Activated CD8-positive, alpha-beta memory T cell treated with anti-CD3 and anti-CD28 coated beads, Interleukin-2, amount 50 U/mL, for 1 hour (primary cell): ENCODE data around the gene TXNDC16.
"Not testable (repeated sequence)": the region's sequence is repeated elsewhere in the genome, so short reads cannot be mapped to it uniquely, and the experiment has no call there.

Experiments
- DNase-seq: peaks from one replicate; pipeline ENCODE4 v3.0.0-alpha.2; 2020; ENCODE audit errors: extremely low read depth

The TXNDC16 gene, protein sequence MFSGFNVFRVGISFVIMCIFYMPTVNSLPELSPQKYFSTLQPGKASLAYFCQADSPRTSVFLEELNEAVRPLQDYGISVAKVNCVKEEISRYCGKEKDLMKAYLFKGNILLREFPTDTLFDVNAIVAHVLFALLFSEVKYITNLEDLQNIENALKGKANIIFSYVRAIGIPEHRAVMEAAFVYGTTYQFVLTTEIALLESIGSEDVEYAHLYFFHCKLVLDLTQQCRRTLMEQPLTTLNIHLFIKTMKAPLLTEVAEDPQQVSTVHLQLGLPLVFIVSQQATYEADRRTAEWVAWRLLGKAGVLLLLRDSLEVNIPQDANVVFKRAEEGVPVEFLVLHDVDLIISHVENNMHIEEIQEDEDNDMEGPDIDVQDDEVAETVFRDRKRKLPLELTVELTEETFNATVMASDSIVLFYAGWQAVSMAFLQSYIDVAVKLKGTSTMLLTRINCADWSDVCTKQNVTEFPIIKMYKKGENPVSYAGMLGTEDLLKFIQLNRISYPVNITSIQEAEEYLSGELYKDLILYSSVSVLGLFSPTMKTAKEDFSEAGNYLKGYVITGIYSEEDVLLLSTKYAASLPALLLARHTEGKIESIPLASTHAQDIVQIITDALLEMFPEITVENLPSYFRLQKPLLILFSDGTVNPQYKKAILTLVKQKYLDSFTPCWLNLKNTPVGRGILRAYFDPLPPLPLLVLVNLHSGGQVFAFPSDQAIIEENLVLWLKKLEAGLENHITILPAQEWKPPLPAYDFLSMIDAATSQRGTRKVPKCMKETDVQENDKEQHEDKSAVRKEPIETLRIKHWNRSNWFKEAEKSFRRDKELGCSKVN

GRCh38 chr14:52552063-52552988, at the start of gene TXNDC16, which contains the start of gene GPR137C:
Gene TXNDC16 (minus strand): TSS chr14:52552505. CDS start chr14:52543557, 8,948 bp downstream.
Gene GPR137C (plus strand): TSS chr14:52552836. CDS start chr14:52553148, 312 bp downstream.
- peak; percentile 100 for DNase-seq

DNA sequence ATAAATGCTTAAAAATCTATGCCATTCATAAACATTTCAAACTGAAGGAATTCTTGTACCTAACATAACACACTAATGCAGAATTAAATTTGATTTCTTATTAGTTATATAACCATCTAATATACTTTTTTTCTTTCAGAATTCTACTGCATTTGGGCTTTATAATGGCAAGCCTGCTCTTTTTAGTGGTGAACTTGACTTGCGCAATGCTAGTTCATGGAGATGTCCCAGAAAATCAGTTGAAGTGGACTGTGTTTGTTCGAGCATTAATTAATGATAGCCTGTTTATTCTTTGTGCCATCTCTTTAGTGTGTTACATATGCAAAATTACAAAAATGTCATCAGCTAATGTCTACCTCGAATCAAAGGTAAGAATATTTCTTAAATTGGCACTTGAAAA, 47.7 kb upstream of the TXNDC16 start:
- no peak for DNase-seq

- no peak for DNase-seq
Measured at GRCh38 chr14:52598568-52598967, 46.3 kb upstream of the TXNDC16 start.

- no peak for DNase-seq
Measured at GRCh38 chr14:52596861-52597260, 44.6 kb upstream of the TXNDC16 start.

- no peak for DNase-seq
Measured at GRCh38 chr14:52596320-52596719, 44.0 kb upstream of the TXNDC16 start.

- no peak for DNase-seq
Measured at GRCh38 chr14:52590318-52590717, 38.0 kb upstream of the TXNDC16 start.

GRCh38 chr14:52589646-52590045, 37.3 kb upstream of the TXNDC16 start:
- no peak for DNase-seq

DNA sequence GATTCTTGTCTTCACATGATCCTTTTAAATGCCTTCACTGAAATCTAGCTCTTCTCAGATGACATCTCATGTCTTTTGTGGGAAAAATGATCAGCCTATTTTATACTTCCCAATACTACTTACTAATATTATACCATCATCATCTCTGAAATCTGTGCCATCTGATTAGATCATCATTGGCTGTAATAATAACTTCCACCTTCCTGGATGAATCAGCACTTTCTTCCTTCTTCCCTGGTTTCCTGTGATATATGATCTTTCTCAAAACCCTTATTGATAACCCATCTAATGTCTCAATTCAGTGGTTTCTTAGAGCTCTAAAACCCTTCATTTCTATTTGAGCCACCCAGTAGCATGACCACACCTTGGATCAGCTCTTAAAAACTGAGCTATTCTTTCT, 31.2 kb upstream of the TXNDC16 start:
- no peak for DNase-seq

DNA sequence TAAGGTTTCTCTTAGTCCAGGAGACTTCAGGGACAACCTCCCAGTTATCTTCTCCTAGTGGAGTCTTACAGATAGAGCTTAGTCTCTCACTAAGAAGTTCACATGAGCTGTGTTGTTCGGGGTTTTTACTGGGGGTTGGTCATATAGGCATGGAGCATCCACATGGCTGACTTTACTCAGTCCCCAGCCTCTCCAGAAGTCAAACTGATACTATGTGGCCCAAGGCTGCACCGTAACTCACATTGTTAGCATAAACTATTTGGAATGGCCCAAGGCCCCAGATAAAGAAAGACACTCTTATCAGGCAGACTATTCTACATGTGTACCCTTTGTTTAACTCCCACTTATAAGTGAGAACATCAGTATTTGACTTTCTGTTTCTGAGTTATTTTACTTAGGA, 23.6 kb upstream of the TXNDC16 start:
- no peak for DNase-seq

DNA sequence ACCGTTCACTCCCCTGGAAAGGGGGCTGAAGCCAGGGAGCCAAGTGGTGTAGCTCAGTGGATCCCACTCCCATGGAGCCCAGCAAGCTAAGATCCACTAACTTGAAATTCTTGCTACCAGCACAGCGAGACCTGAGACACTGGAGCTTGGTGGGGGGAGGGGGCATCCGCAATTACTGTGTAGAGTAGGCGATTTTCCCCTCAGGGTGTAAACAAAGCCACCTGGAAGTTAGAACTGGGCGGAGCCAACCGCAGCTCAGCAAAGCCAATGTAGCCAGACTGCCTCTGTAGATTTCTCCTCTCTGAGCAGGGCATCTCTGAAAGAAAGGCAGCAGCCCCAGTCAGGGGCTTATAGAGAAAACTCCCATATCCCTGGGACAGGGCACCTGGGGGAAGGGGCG, 16.1 kb upstream of the TXNDC16 start:
- DNase-seq, result not testable (repeated sequence)

DNA sequence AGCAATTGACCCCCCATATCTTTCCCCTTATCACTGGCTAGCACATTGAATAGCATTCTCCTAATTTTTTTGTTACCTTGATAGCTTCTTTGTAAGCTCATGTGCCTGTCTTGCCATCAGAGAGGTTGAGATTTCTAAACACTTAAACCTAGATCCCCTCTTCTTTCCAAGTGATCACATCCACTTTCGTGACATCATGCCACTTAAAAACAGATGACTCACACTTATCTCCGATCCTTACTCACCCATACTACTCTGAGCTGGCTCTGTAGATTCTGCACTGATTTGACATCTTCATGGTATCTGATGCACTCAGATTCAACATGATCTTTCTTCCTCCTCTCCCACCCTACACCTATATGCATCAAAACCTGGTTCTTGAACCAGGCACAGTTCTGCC, 10.8 kb upstream of the TXNDC16 start:
- no peak for DNase-seq

GRCh38 chr14:52558688-52559087, 6.4 kb upstream of the TXNDC16 start:
- no peak for DNase-seq

DNA sequence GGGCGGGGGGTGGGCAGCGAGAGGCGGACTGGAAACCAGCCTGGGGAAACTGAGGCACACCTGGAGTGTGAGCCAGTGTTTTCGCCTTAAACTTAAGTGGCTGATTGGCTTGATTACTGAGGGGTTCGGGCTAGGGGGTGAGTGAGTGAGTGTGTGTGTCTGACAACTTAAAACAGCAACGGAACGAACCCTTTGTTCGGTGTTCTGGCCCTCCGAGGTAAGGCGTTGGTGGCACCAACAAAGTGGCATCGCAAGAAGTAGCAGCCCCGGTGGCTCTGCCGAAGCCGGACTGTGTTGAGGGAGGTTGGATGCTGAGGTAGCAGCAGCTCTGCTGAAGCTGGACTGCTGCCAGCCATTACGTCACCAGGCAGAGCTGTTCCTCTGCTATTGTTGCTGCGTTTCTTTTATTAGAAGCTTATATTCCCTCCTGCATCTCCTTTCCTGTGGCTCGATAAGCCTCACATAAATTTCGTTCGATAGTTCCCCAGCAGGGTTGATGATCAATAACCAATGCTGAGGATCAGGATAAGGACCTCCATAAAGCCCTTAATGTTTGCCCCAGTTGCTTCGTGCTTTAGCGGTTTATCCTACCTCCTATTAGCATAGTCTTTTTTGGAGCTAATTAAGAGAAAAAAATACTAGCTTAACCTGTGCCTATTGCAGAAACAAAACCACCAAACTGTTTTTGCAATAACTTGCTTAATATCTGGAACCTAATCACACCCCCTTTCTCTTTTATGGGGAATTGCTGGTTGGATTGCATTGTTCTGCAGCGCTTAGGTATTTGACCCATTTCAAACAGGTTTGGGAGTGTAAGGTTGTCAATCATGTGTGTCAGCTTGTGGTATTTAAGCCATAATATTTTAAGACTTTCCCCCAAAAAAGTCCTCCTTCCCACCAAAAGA, 1.6 kb upstream of the TXNDC16 start:
- peak; percentile 65 for DNase-seq

- DNase-seq, result no peak
Measured at GRCh38 chr14:52553002-52553670, 831 bp upstream of the TXNDC16 start.

- no peak for DNase-seq
Measured at GRCh38 chr14:52551696-52552062, 626 bp downstream of the TXNDC16 start.

DNA sequence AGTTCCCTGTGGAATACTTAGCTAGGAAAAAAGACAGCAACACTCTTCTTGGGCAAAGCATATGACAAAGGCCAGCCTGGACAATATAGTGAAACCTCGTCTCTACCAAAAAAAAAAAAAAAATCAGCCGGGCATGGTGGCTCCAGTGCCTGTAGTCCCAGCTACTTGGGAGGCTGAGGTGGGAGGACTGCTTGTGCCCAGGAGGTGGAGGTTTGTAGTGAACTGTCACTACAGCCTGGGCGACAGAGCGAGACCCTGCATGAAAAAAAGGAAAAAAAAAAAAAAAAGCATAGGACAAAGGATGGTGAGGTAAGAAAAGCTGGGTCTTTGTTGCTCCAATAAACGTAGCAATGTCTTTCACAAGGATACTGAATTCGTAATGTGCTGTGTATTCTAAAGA, 1.1 kb downstream of the TXNDC16 start:
- DNase-seq, result no peak

DNA sequence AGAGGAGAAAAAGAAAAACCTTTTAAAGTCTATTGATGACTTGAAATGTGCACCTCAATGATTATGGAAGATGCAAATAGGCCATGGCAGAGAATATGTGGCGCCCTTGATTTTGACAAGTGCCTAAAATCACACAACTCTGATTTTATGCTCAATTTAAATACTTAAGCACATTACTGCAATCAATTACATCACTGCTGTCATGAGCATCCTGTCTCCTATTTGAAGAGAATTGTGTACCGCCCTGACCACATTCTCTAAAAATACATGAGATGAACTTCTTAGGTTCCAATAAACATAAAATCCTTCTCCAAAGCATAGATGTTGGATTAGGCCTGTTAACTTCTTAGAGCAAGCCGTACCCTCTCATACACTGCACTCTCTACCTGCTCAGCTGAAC, 1.6 kb downstream of the TXNDC16 start:
- no peak for DNase-seq

DNA sequence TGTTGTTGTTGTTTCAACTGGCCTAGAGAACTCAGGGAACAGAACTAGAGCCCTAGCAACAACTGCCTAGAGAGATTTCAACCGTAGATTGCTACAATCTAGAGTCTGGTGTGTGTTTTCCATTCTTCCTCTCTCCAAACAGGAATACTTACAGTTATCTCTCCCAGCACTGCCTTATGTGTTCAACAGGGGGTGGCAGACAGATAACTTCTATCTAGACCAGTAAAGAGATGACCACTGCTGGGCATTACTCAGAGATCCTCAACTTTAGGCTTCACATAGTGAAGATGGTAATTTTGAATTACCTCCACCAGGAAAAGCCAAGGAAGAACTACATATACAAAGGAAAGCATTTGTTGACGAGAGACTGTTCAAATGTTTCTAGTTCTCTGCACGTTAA, 4.8 kb downstream of the TXNDC16 start:
- no peak for DNase-seq

- DNase-seq, result no peak
Measured at GRCh38 chr14:52547027-52547426, 5.3 kb downstream of the TXNDC16 start.

GRCh38 chr14:52546318-52546670, 6.0 kb downstream of the TXNDC16 start:
- DNase-seq, result no peak
